IPS-NIHi7 (cell line): ENCODE data around the gene RBPMS2.
"Not testable (repeated sequence)": the region's sequence is repeated elsewhere in the genome, so short reads cannot be mapped to it uniquely, and the experiment has no call there.

ENCODE experiments used
- DNase-seq: peaks from one replicate; pipeline ENCODE4 v3.0.0; 2012; ENCODE audit warnings: mixed read lengths; ENCODE audit errors: extremely low spot score

RBPMS2 gene

DNA sequence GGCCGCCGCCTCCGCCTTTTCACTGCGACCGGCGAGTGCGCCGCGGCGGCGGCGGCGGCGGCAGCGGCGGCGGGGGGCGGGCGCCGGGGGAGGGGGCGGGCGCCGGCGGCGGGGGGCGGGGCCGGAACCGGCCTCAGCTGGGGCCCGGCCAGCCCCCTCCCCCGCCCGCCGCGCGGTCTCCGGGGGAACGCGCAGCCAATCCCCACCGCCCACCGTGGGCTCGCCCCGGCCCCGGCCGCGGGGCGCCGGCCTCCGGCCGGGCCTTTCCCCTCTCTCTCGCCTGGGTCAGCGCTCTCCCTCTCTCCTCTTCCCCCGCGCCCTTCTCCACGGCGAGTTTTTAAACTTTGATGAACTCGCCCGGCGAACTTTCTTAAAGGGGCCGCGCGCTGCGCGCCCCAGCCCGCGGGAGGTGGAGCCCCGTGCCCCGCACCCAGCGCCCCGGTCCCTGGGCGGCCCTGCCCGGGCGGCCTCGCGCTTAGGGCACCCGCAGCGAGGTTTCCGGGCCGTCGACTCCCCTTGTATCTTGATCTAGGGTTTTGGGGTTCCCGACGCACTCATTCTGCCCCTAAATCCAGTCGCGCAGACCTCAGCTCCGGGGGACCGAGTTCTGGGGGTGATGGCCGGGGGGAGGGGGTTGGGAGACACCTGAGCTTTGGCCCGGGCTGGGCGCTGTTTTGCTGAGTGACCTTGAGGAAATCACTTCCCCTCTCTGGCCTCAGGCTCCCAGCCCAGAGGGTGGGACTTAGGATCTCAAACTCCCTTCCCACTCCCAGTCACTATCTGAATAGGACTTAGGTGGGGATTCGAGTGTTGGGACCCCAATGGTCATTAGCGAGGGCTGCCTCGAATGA is at the start of gene RBPMS2:
RBPMS2 (minus strand) TSS at position 39 of the 851 bp plus-strand sequence. CDS start 270 bp downstream, outside the sequence.
- peak; percentile 84 for DNase-seq

- no peak for DNase-seq
Observed at GRCh38 chr15:64824929-64825430, 49.6 kb upstream of the RBPMS2 start.

- no peak for DNase-seq
Observed at GRCh38 chr15:64816452-64816851, 41.1 kb upstream of the RBPMS2 start.

- DNase-seq: not testable (repeated sequence)
Observed at GRCh38 chr15:64814965-64815364, 39.6 kb upstream of the RBPMS2 start.

DNA sequence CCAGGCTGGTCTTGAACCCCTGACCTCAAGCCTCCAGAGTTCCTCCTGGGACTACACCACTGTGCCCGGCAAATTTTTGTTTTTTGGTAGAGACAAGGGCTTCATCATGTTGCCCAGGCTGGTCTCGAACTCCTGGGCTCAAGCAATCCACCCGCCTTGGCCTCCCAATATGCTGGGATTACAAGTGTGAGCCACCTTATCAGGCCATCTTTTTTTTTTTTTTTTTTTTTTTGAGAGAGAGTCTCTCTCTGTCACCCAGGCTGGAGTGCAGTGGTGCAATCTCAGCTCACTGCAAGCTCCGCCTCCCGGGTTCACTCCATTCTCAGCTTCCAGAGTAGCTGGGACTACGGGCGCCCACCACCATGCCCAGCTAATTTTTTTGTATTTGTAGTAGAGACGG is 38.9 kb upstream of the RBPMS2 start:
- not testable (repeated sequence) for DNase-seq

- DNase-seq: no peak
Observed at GRCh38 chr15:64813075-64813474, 37.7 kb upstream of the RBPMS2 start.

DNA sequence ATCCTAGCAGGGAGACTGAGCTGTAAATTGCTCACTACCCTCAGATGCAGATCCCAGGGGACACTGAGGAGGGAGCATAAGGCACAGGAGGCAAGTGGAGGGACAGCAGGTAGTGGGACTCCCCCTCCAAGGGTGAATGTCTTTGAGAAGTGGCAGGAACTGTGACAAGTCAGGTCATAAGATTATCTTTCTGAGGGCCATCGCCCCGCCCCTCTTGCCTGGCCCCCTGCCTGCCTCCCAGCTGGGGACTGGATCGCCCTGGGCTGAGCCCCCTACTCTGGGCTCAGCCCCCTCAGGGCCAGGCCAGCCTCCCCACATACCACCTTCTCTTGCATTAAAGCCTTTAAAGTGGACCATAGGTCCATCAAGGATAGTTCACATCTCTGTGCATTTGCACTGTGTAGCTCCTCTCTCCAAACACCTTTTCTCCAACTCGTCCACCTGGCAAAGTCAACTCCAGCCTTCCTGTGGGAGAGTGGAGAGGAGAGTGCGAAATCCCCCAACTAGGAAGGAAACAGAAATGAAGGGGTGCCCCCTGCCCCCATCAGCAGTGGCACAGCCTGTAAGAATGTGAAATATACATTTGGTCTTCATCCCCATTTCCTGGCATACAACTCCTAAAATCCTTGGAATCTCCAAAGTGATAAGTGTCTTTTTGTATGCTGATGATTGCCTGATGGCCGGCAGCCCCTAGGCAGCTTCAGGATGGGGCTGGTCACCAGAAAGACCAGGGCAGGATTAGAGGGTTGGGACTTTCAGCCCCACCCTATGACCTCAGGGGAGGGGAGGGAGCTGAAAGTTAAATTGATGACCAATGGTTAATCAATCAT is 35.3 kb upstream of the RBPMS2 start:
- DNase-seq: no peak

DNA sequence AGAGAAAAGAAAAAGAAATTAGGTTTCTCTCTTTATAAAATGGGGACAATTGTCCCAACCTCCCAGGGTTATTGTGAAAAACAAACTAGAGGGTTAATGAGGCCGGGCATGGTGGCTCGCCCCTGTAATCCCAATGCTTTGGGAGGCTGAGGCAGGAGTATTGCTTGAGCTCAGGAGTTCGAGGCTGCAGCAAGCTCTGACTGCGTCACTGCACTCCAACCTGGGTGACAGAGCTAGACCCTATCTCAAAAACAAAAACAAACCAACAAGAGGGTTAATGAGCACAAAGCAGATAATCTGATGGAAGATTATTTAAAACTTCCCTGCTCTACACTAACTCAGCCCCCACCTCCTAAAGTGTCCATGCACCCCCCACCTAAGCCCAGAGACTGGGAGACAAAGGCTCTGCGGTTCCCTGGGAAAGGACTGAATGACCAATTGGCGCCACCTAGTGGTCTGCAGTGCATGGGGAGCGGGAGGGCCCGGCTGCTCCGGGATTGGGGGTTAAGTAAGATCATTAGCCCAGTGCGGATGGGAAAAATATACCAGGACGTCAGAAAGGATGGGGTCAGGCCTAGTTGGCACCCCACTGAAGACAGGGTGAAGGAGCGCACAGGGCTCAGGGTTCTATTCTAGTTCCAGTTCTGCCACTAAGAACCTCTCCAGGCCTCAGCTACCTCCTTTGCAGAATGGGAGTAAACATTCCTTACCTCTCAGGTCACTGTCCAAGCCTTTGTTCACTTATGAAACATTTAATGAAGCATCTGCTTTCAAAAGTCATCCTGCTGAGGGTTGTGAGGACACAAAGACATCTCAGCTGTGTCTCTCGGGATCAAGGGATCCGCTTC is 34.5 kb upstream of the RBPMS2 start:
- peak; percentile 77 for DNase-seq

GRCh38 chr15:64808785-64809453 is 33.5 kb upstream of the RBPMS2 start:
- peak; percentile 57 for DNase-seq

GRCh38 chr15:64807751-64808222 is 32.4 kb upstream of the RBPMS2 start:
- peak; percentile 79 for DNase-seq

- DNase-seq: peak; percentile 63
Observed at GRCh38 chr15:64807051-64807749, 31.8 kb upstream of the RBPMS2 start.

DNA sequence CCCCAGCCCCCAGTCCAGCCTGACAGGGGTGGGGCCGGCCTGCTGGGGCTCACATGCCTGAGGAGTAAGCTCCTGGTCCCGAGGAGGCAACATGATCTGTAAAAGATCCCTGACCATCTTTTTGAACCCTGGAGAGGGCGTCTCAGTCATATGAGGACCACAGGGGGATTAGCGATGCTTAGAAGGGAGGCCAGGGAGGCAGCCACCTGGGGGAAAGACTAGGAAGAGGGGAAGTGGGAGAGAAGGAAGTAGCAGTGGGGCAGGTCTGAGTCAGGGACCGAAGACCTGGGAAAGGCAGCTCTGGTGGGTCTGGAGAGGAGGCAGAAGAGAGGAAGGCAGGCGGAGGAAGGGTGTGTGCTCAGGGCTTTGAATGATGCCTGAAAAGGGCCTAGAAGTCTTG is 31.1 kb upstream of the RBPMS2 start:
- DNase-seq: peak; percentile 46

GRCh38 chr15:64804619-64805018 is 29.2 kb upstream of the RBPMS2 start:
- DNase-seq: no peak

GRCh38 chr15:64803526-64803925 is 28.1 kb upstream of the RBPMS2 start:
- DNase-seq: no peak

- DNase-seq: no peak
Observed at GRCh38 chr15:64800476-64800875, 25.1 kb upstream of the RBPMS2 start.

- DNase-seq: not testable (repeated sequence)
Observed at GRCh38 chr15:64798905-64799304, 23.5 kb upstream of the RBPMS2 start.

- not testable (repeated sequence) for DNase-seq
Observed at GRCh38 chr15:64795921-64796320, 20.5 kb upstream of the RBPMS2 start.

DNA sequence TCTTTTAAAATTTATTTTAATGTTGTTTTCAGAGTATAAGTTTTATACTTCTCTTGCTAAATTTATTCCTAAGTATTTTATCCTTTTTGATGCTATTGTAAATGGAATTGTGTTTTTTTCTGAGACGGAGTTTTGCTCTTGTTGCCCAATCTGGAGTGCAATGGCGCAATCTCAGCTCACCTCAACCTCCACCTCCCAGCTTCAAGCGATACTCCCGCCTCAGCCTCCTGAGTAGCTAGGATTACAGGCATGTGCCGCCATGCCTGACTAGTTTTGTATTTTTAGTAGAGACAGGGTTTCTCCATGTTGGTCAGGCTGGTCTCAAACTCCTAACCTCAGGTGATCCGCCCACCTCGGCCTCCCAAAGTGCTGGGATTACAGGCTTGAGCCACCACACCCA is 19.9 kb upstream of the RBPMS2 start:
- not testable (repeated sequence) for DNase-seq

DNA sequence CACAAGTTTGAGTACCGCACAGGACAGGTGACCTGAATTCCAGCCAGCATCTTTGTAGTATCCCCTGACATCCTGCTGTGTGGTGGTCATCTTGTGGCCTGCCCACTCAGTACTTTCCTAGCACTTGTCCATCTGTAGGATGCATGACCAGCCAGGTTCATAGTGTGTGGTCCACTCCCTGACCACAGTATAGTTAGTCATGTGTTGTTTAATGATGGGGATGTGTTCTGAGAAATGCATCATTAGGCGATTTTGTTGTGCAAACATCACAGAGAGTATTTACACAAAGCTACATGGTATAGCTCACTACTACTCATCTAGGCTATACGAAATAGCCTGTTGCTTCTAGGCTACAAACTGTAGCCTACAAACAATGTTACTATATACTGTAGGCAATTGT is 16.9 kb upstream of the RBPMS2 start:
- DNase-seq: no peak

GRCh38 chr15:64791401-64791800 is 16.0 kb upstream of the RBPMS2 start:
- no peak for DNase-seq
